ENCODE measurements around the gene SEPHS1.
"Not testable (repeated sequence)": the region's sequence is repeated elsewhere in the genome, so short reads cannot be mapped to it uniquely, and the experiment has no call there.

Gene SEPHS1, protein sequence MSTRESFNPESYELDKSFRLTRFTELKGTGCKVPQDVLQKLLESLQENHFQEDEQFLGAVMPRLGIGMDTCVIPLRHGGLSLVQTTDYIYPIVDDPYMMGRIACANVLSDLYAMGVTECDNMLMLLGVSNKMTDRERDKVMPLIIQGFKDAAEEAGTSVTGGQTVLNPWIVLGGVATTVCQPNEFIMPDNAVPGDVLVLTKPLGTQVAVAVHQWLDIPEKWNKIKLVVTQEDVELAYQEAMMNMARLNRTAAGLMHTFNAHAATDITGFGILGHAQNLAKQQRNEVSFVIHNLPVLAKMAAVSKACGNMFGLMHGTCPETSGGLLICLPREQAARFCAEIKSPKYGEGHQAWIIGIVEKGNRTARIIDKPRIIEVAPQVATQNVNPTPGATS

DNA sequence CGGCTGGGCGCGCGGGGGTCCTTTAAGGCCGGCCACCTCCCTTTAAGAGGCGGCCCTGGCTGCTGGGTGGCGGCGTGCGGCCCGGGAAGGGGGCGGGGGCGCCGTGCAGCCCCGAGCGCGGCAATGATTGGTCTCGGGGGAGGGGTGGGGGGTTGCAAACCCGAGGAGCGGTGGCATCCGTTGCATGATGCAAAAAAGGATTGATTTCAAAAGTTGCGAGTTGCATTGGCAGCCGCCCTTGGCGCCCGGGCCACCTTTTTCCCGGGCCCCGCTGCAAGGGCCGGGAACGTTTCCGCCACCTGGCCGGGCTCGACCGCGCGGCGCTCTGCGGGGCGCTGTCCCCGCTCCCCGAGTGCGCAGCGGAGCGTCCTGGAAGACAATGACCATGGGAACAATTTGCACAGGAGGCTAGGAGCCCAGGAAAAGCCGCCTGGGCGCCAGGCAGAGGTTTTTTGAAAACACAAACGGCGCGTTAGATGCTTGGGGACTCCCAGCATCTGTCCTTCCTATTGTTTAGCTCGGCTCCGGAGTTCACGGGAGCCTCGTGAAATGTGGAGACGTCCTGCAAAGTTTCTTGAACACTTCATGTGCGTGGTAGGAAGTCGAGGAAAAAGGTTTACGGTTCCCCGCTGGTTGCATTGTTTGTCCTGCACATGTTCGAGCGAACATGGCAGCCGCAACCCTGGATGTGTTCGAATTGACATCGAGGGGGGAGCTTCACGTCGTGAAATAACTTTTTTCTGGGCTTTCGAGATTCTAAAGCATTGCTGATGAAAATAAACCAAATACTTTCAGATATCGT lies at the start of gene SEPHS1:
Gene SEPHS1 (minus strand): TSS at position 78 of the 802 bp plus-strand sequence. CDS start 3,343 bp downstream, outside the sequence.
- no peak for DNase-seq

DNA sequence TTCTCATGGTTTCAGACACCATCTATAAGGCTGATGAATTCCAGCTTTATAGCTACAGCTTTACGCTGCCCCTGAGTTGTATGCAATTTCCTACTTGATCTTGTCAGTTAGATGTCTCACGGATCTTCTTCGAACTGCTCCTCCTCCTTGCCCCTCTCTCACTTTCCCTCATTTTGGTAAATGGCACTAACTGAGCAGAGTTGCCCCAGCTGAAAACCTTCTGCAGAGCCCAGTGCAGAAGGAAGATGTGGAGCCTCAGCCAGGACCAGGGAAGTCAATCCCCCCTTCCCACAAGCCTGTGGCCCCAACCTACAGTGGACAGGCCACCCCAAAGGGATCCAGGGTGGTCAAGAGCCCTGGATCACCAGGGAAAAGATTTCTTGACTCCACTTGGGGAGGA lies 49.0 kb upstream of the SEPHS1 start:
- no peak for DNase-seq

DNA sequence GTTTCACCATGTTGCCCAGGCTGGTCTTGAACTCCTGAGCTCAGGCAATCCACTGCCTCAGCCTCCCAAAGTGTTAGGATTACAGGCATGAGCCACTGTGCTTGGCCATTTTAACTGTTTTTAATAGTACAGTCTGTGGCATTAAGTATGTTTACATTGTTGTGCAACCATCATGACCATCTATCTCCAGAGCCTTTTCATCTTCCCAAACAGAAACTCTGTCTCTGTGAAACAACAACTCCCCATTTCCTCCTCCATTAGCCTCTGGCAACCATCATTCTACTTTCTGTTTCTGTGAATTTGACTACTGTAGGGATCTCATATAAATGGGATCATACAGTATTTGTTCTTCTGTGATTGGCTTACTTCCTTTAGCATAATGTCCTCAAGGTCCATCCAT lies 48.3 kb upstream of the SEPHS1 start:
- DNase-seq: no peak

DNA sequence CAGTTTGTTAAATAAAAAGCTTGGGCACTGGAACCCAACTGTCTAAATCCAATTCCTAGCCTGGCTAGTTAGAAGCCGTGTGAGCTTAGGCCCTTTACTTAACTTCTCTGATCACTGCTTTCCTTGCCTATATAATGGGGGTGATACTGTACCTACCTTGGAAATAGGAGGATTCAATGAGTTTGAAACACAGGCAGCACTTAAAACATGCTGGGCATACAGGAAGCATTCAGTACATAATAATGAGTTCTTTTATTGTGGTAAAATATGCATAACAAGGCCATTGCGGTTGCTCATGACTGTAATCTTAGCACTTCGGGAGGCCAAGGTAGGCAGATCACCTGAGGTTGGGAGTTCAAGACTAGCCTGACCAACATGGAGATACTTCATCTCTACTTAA lies 47.4 kb upstream of the SEPHS1 start:
- no peak for DNase-seq

DNA sequence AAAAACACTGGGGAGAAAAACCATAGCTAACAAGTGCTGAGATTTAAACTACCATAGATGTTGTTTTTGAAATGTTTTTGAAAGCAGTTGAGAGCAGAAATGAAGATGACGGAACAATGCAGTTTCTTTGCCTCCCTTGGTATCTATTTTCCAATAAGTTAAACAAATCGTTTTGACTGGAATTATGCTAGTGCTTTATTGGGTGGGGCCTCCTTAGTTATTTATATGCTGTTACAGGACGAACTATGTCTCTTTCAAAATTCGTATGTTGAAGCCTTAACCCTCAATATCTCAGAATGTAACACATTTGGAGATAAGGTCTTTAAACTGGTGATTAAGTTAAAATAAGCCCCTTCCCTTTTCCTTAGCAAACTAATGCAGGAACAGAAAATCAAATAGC lies 45.5 kb upstream of the SEPHS1 start:
- DNase-seq: no peak

DNA sequence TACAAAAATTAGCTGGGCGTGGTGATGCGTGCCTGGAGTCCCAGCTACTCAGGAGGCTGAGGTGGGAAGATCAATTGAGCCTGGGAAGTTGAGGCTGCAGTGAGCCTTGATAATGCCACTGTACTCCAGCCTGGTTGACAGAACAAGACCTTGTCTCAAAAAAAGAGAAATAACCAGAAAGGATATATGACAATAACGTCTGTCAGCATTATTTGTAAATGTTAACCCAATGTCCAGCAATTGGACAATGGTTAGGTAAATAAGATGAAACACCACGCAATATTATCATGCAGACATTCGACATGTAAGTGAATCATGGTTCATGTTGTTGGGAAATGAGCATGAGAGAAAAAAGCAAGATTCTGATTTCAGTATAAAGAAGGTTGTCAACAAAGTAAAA lies 44.6 kb upstream of the SEPHS1 start:
- no peak for DNase-seq

DNA sequence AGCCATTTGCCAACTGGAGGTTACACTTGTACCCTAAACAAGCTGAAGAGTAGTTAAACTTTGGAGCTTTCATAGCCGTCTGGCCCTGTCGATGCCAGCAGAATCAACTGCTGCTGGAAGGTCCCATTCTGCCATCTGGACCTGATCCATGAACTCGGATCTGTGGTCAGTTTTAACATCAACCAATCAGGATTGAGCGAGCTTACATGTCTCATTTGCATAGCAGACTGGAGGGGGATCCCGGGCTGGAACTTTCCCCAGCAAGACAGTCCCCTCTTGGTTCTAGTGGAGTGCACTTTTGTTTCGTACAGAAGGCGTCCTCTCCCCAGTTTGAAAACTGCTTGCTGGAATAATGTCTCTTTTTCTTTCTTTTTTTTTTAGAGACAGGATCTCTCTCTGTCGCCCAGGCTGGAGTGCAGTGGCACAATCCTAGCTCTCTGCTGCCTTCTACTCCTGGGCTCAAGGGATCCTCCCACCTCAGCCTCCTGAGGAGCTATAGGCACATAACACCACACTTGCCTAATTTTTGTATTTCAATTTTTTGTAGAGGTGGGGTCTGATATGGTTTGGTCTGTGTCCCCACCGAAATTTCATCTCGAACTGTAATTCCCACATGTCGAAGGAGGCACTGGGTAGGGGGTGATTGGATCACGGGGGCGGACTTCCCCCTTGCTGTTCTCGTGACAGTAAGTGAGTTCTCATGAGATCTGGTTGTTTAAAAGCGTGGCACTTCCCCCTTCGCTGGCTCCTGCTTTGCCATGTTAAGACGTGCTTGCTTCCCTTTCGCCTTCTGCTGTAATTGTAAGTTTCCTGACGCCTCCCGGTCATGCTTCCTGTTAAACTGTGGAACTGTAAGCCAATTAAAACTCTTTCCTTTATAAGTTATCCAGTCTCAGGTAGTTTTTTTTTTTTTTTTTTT lies 42.8 kb upstream of the SEPHS1 start:
- DNase-seq: no peak

DNA sequence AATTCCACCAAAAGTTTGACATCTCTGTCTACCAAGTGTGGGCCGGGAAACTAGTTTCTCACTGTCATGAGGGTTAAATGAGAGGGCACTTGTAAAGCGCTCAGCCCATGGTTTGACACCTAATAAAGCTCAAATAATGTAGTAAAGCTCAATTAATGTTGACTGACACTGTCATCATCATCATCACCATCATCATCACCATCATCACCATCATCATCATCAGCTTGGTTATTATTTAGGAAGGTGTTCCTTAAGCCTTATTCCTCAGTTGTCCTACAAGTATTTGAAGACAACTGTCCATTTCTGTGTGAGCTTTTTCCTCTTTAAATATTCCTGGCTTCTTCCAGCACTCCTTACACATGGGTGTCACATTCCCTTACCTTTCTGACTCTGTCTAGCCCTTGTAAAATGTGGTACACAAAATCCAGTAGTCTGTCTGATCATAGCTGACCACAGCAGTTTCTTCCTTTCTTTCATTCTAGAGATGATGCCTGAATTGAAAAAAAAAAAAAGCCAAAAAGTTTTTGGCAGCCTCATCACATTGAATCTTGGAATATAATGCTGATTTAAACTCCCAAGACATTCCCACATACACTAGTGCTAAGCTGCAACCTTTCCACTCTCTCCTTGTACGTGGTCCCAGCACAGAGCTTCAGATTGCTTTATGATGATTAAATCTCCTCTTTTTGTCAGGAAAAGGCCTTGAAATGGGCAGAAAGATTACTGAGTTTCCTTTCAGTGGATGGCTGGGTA lies 40.6 kb upstream of the SEPHS1 start:
- DNase-seq: no peak

DNA sequence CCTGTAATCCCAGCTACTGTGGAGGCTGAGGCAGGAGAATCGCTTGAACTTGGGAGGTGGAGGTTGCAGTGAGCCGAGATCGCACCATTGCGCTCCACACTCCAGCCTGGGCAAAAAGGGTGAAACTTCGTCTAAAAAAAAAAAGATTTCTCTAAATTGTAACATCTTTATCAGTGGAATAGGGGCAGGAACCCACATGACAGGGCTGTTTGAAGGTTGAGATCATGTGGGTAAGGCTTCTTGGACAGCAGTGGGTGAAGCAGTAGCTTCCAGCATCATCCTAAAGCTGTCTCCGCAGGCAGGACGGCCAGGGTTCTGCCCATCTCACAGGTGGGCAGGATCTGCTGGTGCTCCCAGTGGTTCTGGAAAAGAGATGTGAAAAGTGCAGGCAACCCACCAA lies 37.9 kb upstream of the SEPHS1 start:
- DNase-seq: no peak

DNA sequence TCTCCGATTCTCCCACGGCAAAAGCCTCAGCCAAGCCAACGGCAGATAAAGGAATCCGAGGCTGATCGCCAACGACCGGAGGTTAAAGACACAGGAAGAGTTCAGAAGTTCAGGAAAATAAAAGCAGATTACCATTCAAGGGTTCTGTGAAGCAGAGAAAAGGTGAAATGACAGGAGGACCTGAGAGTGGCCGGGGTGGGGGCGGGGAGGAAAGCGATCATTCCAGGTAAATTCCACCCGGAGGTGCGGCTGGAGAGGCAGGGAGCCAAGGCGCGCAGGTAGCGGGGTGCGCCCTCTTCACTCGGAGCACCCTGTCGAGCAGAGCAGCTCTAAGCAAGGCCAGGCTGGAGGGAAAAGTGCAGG lies 35.3 kb upstream of the SEPHS1 start:
- no peak for DNase-seq

DNA sequence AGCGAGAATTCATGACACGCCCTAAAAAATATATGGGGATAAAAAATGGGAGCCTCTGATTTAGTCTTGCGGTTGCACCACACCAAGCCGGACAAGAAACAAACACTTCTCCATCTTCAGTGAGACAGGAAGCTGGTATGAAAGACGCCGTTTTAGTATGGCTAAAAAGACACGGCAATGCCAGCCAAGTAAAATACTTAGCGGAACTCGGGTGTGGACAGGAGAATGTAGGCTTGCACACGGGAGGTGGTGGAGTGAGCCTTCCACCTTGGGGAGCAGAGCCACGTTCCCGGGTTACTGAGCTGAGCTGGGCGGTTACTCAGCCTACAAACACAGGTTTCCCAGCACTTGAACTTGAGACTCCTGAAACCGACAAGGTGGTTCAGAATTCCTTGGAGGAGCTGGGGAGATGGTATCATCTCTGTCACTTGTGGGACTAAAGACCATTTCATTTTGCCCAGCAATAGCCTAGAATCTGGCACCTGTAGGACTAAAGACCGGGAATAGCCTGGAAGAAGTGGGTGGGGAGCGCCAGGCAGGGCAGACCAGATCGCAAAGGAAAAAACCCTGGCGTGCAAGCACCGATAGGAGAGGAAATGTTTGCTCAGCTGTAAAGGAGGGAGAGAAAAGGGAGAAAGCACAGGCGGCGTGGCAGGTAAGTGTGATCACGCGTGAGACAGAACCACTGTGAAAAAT lies 34.8 kb upstream of the SEPHS1 start:
- DNase-seq: no peak

DNA sequence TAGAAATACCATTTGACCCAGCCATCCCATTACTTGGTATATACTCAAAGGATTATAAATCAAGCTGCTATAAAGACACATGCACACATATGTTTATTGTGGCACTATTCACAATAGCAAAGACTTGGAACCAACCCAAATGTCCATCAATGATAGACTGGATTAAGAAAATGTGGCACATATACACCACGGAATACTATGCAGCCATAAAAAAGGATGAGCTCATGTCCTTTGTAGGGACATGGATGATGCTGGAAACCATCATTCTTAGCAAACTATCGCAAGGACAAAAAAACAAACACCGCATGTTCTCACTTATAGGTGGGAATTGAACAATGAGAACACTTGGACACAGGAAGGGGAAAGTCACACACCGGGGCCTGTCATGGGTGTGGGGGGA lies 31.0 kb upstream of the SEPHS1 start:
- DNase-seq: not testable (repeated sequence)

DNA sequence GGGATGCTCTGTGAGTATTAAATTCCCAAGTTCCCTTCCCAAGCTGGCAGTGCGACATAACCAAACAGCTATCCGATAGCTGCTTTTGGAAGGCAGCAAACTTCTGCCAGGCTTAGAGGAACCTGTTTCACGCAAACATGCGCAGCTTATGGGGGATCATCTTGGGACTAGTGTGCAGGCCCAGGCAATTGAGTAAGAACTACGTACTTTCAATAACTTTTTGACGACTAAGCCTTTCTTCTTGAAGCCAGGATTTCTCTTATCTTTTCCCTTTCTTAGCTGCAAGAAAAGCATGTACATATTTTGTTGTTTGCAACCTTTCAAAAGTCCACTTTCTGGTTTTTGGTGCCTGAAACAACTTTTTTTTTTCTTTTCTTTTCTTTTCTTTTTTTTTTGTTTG lies 28.7 kb upstream of the SEPHS1 start:
- no peak for DNase-seq

DNA sequence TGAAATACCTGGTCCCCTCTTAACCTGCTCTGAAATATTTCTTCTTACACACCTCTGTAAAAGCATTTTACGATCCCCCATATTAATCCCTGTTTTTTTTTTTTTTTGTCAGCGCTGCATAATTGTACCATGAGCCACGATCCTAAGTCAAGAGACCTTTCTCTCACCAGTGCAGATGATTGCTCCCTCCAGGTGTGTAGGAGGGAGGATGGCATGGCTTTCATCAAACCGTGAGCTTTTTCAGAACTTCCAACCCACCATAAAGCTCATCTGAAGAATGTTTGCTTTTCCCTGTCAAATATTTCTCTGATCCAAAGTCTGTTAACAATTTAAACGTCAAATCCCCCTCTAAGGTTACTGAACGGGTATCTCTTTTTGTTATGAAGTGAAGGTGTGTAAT lies 28.2 kb upstream of the SEPHS1 start:
- no peak for DNase-seq

DNA sequence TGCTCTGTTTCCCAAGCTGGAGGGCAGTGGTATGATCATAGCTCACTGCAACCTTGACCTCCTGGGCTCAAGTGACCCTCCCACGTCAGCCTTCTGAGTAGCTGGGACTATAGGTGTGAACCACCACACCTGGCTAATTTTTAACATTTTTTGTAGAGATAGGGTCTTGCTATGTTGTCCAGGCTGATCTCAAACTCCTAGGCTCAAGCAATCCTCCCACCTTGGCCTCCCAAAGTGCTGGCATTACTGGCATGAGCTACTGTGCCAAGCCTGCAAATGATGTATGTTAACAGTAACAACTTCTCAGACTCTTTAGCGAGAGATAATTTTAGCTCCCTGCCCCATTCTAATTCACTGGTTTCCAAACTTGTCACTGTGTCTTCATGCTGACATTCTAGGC lies 27.7 kb upstream of the SEPHS1 start:
- DNase-seq: no peak

DNA sequence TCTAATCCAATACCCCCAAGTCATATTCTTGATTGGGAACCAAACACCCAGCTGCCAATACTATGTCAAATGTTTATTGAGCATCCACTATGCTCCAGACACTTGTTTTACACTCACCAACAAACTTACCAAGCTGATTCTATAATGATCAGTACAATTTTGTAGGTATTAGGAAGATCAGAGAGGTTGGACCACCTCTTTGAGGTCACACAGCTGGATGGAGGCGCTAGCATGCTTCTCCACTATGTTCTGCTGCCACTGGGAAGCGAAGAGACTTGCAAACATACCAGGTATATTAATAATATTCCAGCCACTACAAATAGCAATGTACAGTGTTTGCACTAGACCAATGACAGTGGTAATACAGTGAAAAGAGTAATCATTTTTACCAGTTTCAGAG lies 25.6 kb upstream of the SEPHS1 start:
- no peak for DNase-seq

DNA sequence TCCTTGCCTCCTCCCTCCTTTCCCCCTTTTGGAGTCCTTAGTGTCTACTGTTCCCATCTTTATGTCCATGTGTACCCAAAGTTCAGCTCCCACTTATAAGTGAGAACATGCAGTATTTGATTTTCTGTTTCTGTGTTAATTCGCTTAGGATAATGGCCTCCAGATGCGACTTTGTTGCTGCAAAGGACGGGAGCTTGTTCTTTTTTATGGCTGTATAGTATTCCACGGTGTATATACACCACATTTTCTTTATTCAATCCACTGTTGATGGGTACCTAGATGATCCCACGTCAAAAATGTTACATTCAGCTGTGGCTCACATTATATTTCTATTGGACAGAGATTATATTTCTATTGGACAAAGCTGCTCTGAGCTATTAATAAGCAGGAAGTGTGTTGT lies 24.4 kb upstream of the SEPHS1 start:
- no peak for DNase-seq

DNA sequence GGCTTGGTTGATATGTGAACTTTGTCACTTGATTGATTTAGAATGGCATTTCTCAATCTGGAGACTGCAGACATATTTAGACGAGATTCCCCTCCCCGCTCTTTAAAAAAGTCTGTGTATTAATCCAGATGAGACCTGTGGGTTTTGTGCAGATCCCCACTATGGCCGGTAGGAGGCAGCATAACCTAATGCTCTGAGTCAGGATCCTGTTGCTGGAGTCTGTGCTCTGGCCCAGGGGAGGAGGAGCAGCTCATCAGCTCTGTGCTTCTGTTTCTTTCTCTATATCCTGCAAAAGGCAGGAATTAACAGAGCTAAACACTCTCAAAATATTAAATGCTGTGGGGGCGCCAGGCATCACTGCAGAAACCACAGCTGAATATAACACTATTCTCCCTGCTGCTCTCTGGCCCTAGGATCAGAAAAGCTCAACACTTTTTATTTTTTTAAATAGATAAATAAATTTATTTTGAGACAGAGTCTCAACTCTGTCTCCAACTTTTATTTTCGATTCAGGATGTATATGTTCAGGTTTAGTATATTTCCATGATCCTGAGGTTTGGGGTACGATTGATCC lies 23.9 kb upstream of the SEPHS1 start:
- DNase-seq: peak; percentile 60

DNA sequence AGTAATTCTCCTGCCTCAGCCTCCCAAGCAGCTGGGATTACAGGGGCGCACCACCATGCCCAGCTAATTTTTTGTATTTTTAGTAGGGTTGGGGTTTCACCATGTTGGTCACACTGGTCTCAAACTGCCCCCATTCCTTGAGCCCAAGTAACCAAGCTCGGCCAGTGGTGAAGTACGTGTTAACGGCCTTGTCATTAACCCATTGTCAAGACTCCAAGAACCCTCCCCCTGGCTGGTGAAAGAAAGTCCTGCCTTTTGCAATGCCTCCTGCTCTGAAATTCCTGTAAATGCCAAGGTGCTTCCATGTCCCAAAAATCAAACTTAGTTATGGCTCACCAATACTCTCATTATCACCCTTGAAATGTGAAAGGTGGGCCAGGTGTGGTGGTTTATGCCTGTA lies 18.8 kb upstream of the SEPHS1 start:
- DNase-seq: no peak

DNA sequence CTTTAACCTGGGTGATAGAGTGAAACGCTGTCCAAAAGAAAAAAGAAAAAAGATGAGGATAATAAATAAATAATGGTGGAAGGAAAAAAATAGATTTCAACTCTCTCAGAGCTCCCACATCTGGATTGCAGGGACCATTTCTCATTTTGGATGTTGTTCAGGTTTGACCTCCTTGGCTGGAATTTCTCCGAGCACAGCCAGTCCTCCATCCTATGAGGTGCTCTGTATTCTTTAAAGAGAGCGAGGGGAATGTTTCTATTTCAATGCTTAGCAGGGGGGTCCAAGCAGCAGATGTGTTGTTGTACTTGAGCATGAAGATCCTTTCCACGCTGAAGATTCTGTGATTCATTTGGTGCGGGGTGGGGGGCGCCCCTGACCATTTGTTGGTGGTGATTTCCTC lies 17.7 kb upstream of the SEPHS1 start:
- no peak for DNase-seq

DNA sequence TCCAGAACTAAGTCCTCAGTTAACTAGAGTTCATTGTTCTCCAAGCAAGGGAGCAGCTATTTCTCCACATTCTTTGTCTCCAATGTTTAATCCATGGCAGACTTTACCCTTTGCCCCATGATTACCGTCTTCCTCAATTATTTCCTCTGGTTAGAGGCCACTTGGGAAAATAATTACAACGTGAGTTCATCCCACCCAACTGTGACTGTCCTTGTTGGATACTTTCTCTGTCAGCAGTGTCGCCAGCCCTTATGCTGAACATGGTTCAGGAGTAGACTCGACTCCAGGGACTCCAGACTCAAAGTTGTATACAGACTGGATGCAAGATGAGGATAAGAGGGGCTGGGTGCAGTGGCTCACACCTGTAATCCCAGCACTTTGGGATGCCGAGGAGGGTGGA lies 17.1 kb upstream of the SEPHS1 start:
- no peak for DNase-seq

DNA sequence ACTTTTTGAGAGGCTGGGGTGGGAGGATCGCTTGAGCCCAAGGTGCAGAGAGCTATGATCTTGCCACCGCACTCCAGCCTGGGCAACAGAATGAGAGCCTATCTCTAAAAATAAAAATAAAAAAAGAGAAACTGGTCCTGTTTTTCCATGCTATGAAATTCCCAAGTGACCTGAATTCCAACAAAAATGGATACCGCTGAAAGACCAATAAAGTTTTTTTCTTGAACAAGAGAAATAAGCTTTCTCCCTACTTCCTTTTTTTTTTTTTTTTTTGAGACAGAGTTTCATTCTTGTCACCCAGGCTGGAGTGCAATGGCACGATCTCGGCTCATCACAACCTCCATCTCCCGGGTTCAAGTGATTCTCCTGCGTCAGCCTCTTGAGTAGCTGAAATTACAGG lies 12.5 kb upstream of the SEPHS1 start:
- no peak for DNase-seq
